NCI-H510A treated with DMSO at 0.1 percent for 48 hours (cell line): ENCODE measurements around the gene MTX3.

Experiments
- DNase-seq: peaks from one replicate; lab custom pipeline; 2025; lab: John Stamatoyannopoulos, UW

The MTX3 gene

GRCh38 chr5:79982136-79982535 is 8.9 kb downstream of the MTX3 start:
- DNase-seq = no peak

GRCh38 chr5:79976759-79977515 is 14.1 kb downstream of the MTX3 start:
- DNase-seq = no peak

GRCh38 chr5:79975422-79975821 is 15.6 kb downstream of the MTX3 start:
- DNase-seq = no peak

GRCh38 chr5:79974886-79975285 is 16.2 kb downstream of the MTX3 start:
- no peak for DNase-seq

- DNase-seq = no peak
Observed at GRCh38 chr5:79973996-79974395, 17.1 kb downstream of the MTX3 start.

- DNase-seq = no peak
Observed at GRCh38 chr5:79973511-79973910, 17.6 kb downstream of the MTX3 start.

GRCh38 chr5:79971156-79971555 is 19.9 kb downstream of the MTX3 start:
- DNase-seq = no peak

GRCh38 chr5:79966448-79966847 is 24.6 kb downstream of the MTX3 start:
- DNase-seq = no peak

GRCh38 chr5:79964136-79964535 is 26.9 kb downstream of the MTX3 start:
- no peak for DNase-seq

GRCh38 chr5:79963261-79964061 is 27.6 kb downstream of the MTX3 start:
- no peak for DNase-seq

- no peak for DNase-seq
Observed at GRCh38 chr5:79962575-79963222, 28.4 kb downstream of the MTX3 start.

GRCh38 chr5:79961716-79962574 is 29.1 kb downstream of the MTX3 start:
- DNase-seq = no peak

- DNase-seq = no peak
Observed at GRCh38 chr5:79959407-79959806, 31.7 kb downstream of the MTX3 start.

GRCh38 chr5:79955941-79956670 is 35.0 kb downstream of the MTX3 start:
- DNase-seq = no peak

GRCh38 chr5:79955356-79955895 is 35.6 kb downstream of the MTX3 start:
- no peak for DNase-seq

GRCh38 chr5:79954620-79955019 is 36.4 kb downstream of the MTX3 start:
- DNase-seq = no peak

GRCh38 chr5:79947567-79947966 is 43.5 kb downstream of the MTX3 start:
- no peak for DNase-seq

GRCh38 chr5:79938468-79938867 is 52.6 kb downstream of the MTX3 start:
- no peak for DNase-seq

- no peak for DNase-seq
Observed at GRCh38 chr5:79936646-79937216, 54.3 kb downstream of the MTX3 start.

- no peak for DNase-seq
Observed at GRCh38 chr5:79936002-79936645, 54.9 kb downstream of the MTX3 start.
